A673 (cell line): ENCODE measurements around the gene PADI1. TPM values are rescaled to one million over a fixed set of nuclear protein-coding genes. Genes with fewer than 3 reads are reported as not detected.

Experiments used
- BruUV-seq: library from RNA; stranded (reverse); fragments of 400-500 nt; replicated peaks from 2 replicates; lab custom pipeline; 2021; lab: Mats Ljungman, UMichigan
- CTCF ChIA-PET: fragments of 300-600 bp; sonication (Branson Sonifier 250); formaldehyde crosslinking; loops from one replicate; lab custom pipeline; 2022; ENCODE audit warnings: antibody characterized with exemption; lab: Charles Lee
- POLR2A ChIA-PET: fragments of 300-600 bp; sonication (Branson Sonifier 250); formaldehyde crosslinking; loops from one replicate; lab custom pipeline; 2022; ENCODE audit warnings: antibody characterized with exemption; ENCODE audit not compliant: low non-redundant PET; lab: Charles Lee
- DNase-seq: peaks from one replicate; pipeline ENCODE4 v3.0.0-alpha.2; 2015; ENCODE audit warnings: low spot score
- H3K27ac ChIP-seq: fragments of 200-600 bp; sonication (generic); 2 replicates; pipeline ENCODE4 v1.5.1; 2016; ENCODE audit warnings: mixed run types, low read depth, mild to moderate bottlenecking, mixed read lengths, antibody characterized with exemption, low read length; ENCODE audit not compliant: poor library complexity, severe bottlenecking
- H3K27me3 ChIP-seq: fragments of 200-600 bp; sonication (generic); replicated peaks from 2 replicates; pipeline ENCODE4 v1.6.1; 2017; ENCODE audit warnings: mixed run types, low read depth, mild to moderate bottlenecking, mixed read lengths, antibody characterized with exemption, low read length; ENCODE audit not compliant: insufficient read depth, poor library complexity
- H3K36me3 ChIP-seq: fragments of 200-600 bp; sonication (generic); 2 replicates; pipeline ENCODE4 v1.6.1; 2016; ENCODE audit warnings: mixed run types, mild to moderate bottlenecking, mixed read lengths, antibody characterized with exemption, low read length; ENCODE audit not compliant: insufficient read depth, poor library complexity, severe bottlenecking
- H3K4me1 ChIP-seq: fragments of 200-600 bp; sonication (generic); 2 replicates; pipeline ENCODE4 v1.6.1; 2017; ENCODE audit warnings: mixed run types, mild to moderate bottlenecking, mixed read lengths, antibody characterized with exemption, low read length; ENCODE audit not compliant: insufficient read depth, poor library complexity, severe bottlenecking
- H3K4me3 ChIP-seq: fragments of 200-600 bp; sonication (generic); 2 replicates; pipeline ENCODE4 v1.5.1; 2016; ENCODE audit warnings: low read depth, mixed run types, mild to moderate bottlenecking, mixed read lengths, low read length; ENCODE audit not compliant: poor library complexity, severe bottlenecking
- H3K9me3 ChIP-seq: fragments of 200-600 bp; sonication (generic); 2 replicates; pipeline ENCODE4 v1.6.1; 2016; ENCODE audit warnings: mixed run types, low read depth, mild to moderate bottlenecking, mixed read lengths, antibody characterized with exemption, low read length; ENCODE audit not compliant: poor library complexity, severe bottlenecking
- EZH2 ChIP-seq: fragments of 200-600 bp; sonication (generic); IDR thresholded peaks from 2 replicates; pipeline ENCODE4 v1.6.1; 2017; ENCODE audit warnings: borderline replicate concordance, low read depth, mild to moderate bottlenecking, mixed read lengths, antibody characterized with exemption, low read length; ENCODE audit not compliant: poor library complexity, severe bottlenecking
- intact Hi-C: fragments of 100-400 bp; cut with micrococcal nuclease; formaldehyde crosslinking; loops from one replicate; pipeline ENCODE4 v1.10.0; 2022; ENCODE audit not compliant: unreplicated experiment
- total RNA-seq: library from RNA; stranded (reverse); gene quantifications from 2 replicates; pipeline ENCODE4 v1.2.3, GENCODE V29; 2021
- TF ChIP-seq, protein P1 (sequence below): fragments of 300-800, 200-600 bp; sonication (generic); conservative IDR thresholded peaks from 2 replicates; pipeline ENCODE4 v1.5.1; 2017; ENCODE audit warnings: low read depth, mild to moderate bottlenecking, antibody characterized with exemption, low read length, moderate library complexity, mixed read lengths

PADI1 gene
- total RNA-seq, 1 experiment from 2014 or later, result 0.56 TPM

- TF ChIP-seq EZH2, result no peak
- TF ChIP-seq, protein P1, sequence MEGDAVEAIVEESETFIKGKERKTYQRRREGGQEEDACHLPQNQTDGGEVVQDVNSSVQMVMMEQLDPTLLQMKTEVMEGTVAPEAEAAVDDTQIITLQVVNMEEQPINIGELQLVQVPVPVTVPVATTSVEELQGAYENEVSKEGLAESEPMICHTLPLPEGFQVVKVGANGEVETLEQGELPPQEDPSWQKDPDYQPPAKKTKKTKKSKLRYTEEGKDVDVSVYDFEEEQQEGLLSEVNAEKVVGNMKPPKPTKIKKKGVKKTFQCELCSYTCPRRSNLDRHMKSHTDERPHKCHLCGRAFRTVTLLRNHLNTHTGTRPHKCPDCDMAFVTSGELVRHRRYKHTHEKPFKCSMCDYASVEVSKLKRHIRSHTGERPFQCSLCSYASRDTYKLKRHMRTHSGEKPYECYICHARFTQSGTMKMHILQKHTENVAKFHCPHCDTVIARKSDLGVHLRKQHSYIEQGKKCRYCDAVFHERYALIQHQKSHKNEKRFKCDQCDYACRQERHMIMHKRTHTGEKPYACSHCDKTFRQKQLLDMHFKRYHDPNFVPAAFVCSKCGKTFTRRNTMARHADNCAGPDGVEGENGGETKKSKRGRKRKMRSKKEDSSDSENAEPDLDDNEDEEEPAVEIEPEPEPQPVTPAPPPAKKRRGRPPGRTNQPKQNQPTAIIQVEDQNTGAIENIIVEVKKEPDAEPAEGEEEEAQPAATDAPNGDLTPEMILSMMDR, result no peak
- no peak for DNase-seq
- H3K36me3 ChIP-seq, result no peaks in the 10 kb centered on the region
- no peak overlapping the region for H3K27ac ChIP-seq
- peaks cover 10% of the 10 kb centered on the region for H3K9me3 ChIP-seq
- ChIA-PET POLR2A (no interaction called here), CTCF (no interaction called here)
- no TSS peak for BruUV-seq
- intact Hi-C loops, result no loop called here
- H3K27me3 ChIP-seq, result no peaks in the 10 kb centered on the region
- no peak overlapping the region for H3K4me3 ChIP-seq
- no peaks in the 10 kb centered on the region for H3K4me1 ChIP-seq
These were observed 48.8 kb upstream of the PADI1 start for GRCh38 chr1:17156108-17156507.

DNA sequence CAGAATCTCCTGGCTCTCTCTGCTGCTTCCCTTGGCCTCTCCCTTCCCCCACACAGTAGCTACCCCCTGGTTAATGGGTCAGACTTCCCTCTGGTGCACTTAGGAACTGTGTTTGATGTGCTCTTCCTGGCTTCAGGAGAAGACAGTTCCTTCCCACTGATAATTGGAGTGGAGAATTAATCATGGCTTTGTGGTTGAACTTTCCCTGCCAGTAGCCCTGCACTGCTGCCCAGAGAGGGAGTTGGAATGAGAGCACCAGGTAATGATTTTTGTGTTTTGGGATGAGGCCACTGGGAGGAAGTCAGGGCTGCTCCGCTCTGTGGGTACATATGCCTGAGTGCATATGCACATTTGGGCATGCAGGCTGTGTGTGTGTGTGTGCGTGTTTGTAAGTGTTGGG is 46.0 kb upstream of the PADI1 start:
- POLR2A ChIA-PET, result no interaction called here
- H3K27ac ChIP-seq, result no peak overlapping the region
- no peaks in the 10 kb centered on the region for H3K36me3 ChIP-seq
- intact Hi-C loops, result no loop called here
- no peaks in the 10 kb centered on the region for H3K27me3 ChIP-seq
- CTCF ChIA-PET, result no interaction called here
- peaks cover 10% of the 10 kb centered on the region for H3K9me3 ChIP-seq
- TF ChIP-seq, protein P1, result no peak
- TF ChIP-seq EZH2, result no peak
- H3K4me1 ChIP-seq, result no peaks in the 10 kb centered on the region
- no TSS peak for BruUV-seq
- DNase-seq, result no peak
- H3K4me3 ChIP-seq, result no peak overlapping the region

GRCh38 chr1:17161137-17161740 is 43.7 kb upstream of the PADI1 start:
- Histone ChIP-seq H3K36me3 (no peaks in the 10 kb centered on the region), H3K4me1 (no peaks in the 10 kb centered on the region), H3K27me3 (no peaks in the 10 kb centered on the region), H3K9me3 (no peaks in the 10 kb centered on the region), H3K27ac (no peak overlapping the region), H3K4me3 (no peak overlapping the region)
- POLR2A ChIA-PET, result no interaction called here
- TF ChIP-seq, protein P1, result no peak
- no peak for TF ChIP-seq EZH2
- no TSS peak for BruUV-seq
- CTCF ChIA-PET, result no interaction called here
- intact Hi-C loops, result no loop called here
- no peak for DNase-seq
